Renal cortical epithelial cell (primary cell): ENCODE measurements around the gene GOLGA2. TPM values are rescaled to one million over a fixed set of nuclear protein-coding genes. Genes with fewer than 3 reads are reported as not detected.
"Not testable (repeated sequence)": the region's sequence is repeated elsewhere in the genome, so short reads cannot be mapped to it uniquely, and the experiment has no call there.

Source experiments
- DNase-seq: peaks from one replicate; pipeline ENCODE4 v3.0.0-alpha.2; 2011; ENCODE audit warnings: low read depth
- total RNA-seq: library from RNA; depleted of rRNA; stranded (reverse); fragments of >200 nt; gene quantifications from 2 replicates; pipeline ENCODE4 v1.2.3, GENCODE V29; 2014

GOLGA2 gene
- total RNA-seq, 1 donor from 2014 or later: 89.6 TPM

DNA sequence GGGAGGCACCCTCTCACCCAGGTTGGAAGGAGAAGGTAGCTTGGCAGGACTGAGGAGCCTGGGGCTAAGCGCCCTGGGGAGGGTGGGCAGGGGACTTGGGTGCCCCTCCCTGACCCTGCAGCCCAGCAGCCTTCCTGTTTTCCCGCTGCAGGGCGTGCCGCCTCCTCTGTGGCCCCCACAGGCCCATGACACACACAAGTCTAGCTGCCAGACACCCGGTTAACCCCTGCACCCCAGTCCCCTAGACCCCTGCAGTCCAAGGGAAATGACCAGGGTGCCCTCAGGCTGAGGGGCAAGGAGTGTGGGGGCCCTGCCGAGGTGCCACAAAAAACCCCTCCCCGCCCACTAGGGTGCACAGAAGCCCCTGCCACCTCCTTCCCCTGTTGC is 33.0 kb downstream of the GOLGA2 start:
- DNase-seq: no peak

DNA sequence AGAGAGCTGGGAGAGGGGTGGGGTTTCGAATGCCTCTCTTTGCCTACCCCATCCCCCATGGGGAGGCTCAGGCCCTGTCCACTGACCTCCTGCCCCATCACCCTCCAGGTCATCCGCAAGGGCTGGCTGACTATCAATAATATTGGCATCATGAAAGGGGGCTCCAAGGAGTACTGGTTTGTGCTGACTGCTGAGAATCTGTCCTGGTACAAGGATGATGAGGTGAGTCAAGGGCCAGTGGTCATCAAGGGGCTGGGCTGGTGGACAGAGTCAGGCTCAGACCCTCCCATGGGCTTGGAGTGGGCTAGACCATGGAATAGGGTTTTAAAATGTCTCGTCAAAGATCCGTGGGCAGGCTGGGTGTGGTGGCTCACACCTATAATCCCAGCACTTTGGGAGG is 33.7 kb downstream of the GOLGA2 start:
- DNase-seq: no peak

DNA sequence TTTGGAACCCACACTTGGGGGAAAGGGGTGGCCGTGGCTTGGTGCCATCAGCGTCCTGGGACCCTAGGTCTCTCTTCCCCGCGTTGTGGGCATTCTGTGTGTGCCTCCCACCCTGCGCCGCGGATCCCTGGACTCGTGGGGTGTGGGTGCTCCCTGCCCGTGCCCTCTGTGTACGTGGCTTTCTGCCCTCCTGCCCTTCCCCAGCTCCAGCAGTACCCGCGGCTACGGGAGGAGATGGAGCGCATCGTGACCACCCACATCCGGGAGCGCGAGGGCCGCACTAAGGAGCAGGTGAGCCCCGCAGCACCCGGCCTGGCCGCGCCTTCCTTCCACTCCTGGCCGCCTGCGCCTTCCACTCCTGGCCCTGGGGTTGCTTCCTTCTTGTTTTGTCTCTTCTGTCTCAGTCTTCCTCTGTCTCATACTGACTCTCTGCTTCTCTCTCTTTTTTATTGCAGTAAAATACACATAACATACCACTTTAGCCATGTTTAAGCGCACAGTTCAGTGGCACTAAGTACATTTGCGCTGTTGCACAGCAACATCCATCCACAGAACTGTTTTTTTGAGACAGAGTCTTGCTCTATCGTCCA is 41.9 kb downstream of the GOLGA2 start:
- DNase-seq: no peak

DNA sequence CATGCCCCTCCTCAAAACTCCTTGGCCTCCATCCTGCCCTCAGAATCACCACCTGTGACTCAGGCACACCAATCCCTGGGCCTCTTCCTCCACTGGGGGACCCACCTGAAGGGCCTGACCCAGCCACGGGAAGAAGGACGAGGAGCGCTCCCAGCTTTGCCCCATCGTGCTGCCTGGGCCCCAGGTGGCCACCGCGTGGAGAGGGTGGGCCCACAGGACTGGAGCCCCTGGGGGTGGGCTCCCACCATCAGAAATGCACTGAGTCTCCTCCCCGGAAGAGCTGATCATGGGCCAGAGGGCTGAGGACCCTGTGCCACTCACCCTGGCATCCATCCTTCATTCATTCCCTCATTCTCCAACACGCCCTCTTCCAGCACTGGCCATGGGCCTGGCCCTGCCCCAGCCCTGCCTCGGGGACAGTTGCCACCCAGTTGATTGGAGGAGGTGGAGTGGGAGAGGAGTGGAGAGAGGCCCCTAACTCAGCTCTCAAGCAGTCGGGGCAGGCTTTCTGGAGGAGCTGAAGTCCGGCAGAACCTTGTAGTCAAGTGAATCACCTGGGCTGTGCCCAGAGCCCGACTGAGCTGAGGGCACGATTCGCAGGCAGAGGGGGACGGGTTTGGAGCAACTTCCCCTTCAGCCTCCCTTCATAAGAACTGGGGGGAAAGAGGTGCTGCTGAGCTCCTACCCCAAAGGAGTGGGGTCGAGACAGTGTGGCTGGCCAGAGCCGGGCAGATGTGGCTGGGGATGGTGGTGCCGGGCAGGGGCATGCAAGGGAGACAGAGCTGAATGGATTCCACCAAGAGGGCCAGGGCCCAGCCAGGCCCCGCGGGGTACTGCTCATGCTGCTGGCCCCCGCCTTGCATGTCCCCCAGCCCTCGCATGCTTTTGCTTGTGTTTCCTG is 43.0 kb downstream of the GOLGA2 start:
- DNase-seq: no peak

DNA sequence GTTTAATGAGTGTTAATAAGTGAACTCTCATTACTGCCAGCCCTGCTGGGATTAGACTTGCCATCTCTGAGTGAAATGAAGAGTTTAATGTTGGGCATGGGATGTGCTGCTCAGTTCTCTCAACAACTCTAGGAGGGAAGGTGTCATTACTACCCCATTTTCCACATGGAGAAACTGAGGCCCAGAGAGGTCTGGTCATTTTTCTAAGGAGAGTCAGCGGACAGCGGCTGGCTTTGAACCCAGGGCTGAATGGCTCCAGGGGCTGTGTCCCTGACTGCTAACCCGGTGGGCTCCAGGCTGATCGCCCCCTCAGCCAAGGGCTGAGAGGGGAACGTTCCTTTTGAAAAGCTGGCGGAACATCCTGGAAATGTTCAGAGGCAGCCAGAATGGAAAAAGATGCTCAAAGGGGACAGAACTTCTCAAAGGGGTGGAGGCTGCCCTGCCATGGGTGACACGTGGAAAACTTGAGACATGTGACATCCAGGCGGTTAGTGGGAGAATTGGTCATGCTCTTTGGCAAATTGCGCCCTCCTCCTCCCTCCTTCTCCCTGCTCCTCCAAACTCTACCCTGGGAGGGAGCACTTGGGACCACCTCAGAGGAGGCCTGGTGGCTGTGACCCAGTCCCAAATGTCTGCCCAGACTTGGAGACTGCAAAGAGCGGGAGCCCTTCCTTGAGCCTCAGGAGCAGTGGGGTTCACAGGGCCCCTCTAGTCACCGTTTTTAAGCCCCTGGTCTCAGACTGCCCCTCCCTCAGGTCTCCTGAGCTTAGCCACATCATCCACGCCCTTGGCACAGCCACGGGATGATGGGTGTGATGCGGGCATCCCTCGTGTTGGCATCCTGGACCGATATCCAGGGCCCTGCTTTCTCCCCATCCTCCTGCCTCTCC is 43.9 kb downstream of the GOLGA2 start:
- DNase-seq: no peak

DNA sequence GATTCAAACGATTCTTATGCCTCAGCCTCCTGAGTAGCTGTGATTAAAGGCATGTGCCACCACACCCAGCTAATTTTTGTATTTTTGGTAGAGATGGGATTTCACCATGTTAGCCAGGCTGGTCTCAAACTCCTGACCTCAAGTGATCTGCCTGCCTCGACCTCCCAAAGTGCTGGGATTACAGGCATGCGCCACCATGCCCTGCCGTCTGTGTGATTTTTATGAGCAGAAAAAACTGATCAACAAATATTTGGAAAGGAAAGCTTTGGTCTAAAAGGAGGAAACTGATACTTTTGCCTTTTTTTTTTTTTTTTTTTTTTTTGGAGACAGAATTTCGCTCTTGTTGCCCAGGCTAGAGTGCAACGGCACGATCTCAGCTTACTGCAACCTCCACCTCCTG is 44.9 kb downstream of the GOLGA2 start:
- not testable (repeated sequence) for DNase-seq

DNA sequence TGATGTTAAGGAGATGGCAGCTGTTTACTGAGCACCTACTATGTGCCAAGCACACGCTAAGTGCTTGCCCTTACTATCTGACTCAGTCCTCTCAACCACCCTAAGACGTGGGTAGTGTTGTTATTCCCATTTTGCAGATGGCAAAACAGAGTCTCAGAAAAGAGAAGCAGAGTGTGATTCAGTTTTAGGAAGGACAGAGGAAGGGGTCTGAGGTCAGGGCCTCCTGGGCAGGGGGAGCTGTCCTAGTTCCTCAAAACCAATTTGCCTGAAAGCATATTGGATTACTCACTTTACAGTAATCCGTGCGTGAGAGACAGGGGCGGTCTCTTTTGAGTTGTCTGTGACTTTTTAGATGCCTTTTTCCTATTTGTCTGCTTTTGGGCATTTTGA is 49.4 kb downstream of the GOLGA2 start:
- DNase-seq: no peak

DNA sequence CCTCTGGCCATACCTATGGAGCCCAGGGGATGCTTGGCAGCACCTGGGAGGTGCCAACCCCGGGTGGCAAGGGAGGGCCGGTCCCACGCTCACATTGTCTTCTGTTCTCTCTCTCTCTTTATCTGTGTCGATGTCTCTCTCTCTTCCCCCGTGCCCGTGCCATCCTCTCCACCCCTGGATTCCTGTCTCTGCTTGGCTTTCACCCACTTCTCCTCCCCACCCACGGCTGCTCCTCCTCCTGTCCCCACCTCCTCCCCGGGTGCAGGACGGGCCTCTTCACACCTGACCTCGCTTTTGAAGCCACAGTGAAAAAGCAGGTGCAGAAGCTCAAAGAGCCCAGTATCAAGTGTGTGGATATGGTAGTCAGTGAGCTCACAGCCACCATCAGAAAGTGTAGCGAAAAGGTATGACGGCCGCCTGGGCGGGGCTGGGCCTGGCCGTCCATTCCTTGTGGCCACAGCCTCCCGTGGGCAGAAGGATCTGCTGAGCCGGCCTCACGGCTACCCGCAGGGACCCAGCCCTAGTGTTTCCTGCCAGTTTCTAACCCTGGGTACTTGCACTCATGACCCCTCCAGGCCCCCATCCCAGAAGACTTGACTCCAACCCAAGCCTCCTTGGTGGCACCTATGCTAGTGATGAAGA is 49.9 kb downstream of the GOLGA2 start:
- no peak for DNase-seq

DNA sequence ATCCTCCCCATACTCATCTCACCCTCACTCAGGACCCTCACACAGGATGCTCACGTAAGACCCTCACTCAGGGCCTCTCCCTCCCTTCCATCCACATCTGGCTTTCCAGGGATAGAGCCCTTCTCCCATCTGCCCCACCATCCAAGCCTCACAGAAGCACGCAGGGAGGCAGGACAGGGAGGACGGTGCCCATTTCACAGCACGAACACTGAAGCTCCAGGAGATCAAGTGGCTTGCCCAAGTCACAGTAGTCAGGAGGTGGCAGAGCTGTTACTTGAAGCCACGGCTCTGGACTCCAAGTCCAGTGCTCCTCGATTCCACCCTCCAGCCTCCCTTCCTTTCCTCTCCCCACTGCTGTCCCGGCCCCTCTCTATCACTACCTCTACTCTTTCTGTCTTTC is 50.9 kb downstream of the GOLGA2 start:
- DNase-seq: no peak

DNA sequence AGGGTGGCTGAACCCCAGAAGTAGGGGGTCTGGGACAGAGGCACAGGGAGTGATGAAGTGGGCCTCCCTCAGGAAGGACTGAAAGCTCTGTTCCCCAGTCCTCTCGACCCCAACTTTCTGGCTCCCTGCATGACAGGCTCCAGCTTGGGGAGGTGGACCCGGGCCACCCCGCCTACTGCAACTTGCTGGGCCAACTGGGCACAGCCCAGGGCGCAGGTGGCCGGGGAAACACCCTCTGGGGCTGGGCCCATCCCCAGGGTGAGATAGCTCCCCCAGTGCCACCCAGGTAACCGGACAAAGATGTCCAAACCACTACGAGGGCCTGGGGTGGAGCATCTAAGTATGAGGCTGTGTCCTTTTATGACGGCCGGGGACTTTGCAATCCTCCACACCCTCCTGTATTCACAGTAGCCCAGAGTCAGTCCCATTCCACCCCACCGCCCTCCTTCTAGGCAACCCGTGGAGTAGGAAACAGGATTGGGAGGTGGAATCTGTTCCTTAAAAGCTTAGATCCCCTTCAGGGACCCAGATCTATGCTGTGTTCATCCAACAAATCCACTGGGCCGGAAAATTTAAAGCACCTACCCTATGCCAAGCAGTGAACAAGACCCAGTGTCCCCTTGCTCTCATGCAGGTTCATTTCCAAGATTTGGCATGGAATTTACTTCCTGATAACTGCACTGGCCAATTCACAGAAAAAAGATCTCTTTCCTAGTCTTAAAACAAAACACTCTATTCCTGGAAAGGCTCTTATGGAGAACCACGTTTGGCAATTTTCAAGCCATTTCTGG is 52.7 kb downstream of the GOLGA2 start:
- no peak for DNase-seq

DNA sequence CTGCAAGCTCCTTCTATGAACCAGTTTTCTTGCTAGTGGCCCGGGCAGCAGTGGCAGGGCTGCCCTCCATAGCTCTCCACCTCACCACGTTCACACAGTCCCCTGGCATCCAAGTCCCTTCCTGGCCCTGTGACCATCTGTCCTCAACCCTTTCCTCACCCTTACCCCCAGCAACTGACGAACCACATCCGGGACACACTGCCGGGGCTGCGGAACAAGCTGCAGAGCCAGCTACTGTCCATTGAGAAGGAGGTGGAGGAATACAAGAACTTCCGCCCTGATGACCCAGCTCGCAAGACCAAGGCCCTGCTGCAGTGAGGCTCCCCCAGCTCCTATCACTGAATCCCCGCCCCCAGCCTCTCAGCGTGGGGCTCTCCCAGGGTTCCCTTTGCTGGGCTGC is 53.8 kb downstream of the GOLGA2 start:
- no peak for DNase-seq

DNA sequence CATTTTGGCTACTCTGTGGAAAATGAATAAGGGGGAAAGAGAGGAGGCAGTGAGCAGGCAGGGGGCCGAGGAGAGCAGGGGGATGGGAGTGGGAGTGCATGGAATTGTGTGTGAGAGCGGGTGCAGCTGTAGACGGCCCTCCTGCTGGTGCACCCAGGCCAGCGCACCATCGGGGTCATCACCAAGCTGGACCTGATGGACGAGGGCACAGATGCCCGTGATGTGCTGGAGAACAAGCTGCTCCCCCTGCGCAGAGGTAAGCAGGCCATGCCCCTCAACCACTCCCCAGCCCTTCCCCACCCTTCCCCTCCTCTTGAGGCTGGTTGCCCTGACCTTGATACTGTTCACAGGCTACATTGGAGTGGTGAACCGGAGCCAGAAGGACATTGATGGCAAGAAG is 56.0 kb downstream of the GOLGA2 start:
- no peak for DNase-seq

DNA sequence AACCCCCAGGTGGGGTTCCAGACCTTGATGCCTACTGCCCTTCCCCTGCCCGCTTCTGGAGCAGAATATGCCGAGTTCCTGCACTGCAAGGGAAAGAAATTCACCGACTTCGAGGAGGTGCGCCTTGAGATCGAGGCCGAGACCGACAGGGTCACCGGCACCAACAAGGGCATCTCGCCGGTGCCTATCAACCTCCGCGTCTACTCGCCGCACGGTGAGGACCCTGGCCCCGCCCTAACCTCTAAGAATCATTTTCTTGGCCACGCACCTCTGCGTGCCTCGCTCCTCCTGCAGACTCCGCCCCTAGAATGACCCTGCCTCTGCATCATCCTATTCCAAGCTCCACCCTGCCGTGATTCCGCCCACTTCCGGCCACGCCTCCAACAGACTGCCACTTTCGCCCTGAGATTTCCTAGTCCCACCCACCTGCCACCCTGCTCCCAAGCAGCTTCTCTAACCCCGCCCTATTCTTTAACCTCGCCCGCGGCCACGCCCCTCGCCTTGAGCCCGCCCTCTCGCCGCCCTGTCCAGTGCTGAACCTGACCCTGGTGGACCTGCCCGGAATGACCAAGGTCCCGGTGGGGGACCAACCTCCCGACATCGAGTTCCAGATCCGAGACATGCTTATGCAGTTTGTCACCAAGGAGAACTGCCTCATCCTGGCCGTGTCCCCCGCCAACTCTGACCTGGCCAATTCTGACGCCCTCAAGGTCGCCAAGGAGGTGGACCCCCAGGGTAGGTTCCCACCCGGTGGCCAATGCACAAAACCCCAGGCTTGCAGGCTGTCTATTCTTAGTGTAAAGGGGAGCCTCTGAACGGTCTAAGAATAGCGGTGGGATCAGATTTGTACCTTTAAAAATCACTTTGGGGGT is 57.1 kb downstream of the GOLGA2 start:
- DNase-seq: peak; percentile 95

DNA sequence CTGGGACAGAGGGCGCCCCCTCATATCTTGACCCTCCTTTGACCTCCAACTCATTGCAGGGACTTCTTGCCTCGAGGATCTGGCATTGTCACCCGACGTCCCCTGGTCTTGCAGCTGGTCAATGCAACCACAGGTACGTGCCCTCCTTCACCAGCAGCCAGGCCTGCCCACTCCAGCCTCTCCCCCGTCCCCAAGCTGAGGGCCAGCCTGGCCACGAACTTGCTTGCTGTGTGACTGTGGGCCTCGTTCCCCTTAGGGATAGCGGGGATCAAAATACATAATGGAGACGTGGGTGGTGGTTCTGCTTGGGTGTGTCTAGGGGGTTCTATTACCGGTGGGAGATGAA is 57.7 kb downstream of the GOLGA2 start:
- no peak for DNase-seq

DNA sequence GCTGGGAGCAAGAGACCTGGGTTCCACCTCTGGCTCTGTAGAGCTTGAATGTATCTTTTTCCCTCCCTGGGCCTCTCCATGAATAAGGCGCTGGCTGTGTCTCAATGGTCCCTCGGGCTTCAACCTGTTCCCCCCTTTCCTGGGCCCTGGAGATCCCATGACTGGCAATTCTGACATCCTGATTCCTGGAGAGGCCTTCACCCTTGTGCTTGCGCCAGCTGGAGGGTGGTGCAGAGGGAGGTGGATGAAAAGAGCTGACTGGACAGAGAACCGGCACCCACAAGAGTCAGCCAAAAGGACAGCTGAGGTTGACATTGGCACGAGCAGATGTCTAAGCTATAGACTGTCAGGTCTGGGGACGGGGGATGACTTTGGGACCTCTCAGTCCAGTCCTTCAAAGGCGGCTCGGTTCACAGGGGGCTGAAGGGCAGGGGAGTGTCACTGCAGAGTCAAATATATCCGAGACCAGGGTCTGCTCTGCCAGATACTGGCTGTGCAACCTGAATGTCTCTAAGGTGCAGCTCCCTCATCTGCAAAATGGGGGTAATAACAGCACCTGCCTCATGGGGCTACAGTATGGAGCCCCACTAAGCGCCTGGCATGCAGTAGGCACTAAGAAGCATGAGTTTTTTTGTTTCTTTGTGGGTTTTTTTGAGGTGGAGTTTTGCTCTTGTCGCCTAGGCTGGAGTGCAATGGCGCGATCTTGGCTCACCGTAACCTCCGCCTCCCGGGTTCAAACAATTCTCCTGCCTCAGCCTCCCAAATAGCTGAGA is 58.8 kb downstream of the GOLGA2 start:
- no peak for DNase-seq

DNA sequence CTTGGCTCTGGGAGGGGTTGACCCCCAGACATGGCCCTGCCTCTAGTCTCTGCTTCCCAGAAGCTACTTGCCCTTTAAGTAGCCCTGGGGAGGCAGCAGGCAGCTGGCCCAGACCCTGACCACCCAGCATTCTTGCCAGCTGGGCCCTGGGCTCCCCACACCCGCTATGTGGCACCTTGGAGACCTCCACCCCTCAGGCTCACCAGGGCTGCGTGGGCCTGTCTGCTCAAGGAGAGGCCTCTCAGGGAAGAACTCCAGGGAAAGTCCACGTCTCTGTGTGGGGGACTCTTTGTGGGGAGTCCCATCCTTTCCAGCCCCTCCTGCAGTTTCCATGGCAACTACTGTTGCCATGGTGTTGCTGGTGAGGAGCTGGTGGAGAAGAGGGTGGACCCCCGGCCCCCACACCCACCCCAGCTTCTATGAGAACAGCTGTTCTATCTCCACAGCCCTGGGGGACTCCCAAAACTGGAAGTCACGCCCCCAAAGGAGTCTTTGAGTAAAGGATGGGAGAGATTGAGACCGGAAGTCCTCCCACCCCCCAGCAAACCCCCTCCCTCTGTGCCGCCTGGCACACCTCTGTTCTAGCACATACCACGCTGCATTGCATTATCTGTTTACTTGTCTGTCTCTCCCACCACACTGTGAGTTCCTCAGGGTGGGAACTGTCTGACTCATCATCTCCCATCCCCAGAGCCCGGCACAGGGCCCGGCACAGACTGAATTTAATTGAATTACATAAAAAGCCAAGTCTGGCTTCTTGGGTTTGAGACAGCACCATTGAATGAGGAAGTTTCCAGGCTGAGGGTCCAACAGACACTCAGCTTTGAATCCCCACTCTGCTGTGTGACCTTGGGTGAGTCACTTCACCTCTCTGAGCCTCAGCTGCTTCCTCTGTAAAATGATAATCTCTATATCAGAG is 60.1 kb downstream of the GOLGA2 start:
- DNase-seq: peak; percentile 77

DNA sequence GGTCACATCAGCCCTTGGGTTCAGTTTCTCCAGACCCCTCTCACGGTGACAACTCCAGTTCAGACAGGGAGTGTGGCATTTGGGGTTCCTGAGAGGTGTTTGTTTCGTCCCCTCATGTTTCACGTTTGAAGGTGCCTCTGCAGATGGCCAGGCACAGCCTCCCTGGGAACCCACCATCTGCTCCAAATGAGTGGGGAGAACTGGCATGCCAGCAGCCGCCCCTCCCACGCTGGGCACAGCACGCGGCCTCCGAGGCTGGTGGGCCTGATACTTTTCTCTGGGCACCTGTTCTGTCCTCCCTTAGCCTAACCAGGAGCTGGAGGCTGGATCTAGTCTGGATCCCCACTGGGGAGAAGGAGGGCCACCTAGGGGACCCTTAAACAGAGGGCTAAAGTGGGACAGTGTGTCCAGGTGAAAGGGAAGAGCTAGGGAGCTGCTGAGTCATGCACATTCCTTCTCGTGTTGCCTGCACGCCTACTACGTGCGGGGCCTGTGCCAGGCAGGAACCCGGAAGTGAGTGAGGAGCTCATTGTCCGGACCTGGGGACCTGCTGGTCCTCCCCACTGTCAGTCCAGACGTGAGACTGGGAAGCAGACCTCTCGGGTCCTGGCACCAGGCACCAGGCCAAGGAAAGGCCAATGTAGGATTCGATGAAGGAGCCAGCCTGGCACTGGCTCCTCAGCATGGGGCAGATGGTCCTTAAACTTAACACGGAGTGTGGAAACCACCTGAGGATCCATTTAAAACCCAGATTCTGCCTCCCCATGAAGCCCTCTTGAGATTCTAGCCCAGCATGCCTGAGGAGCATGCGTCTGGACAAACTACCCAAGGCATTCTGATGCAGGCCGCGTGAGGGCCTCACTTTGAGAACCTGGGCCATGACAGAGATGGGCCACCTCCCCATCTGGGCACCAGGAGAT is 61.0 kb downstream of the GOLGA2 start:
- DNase-seq: no peak
